Fibroblast of upper back skin (primary cell): Measurements from ENCODE around the gene LRRC17.

Experiments
- DNase-seq: peaks from one replicate; pipeline ENCODE4 v3.0.0-alpha.2; 2013

Gene LRRC17, protein sequence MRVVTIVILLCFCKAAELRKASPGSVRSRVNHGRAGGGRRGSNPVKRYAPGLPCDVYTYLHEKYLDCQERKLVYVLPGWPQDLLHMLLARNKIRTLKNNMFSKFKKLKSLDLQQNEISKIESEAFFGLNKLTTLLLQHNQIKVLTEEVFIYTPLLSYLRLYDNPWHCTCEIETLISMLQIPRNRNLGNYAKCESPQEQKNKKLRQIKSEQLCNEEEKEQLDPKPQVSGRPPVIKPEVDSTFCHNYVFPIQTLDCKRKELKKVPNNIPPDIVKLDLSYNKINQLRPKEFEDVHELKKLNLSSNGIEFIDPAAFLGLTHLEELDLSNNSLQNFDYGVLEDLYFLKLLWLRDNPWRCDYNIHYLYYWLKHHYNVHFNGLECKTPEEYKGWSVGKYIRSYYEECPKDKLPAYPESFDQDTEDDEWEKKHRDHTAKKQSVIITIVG

DNA sequence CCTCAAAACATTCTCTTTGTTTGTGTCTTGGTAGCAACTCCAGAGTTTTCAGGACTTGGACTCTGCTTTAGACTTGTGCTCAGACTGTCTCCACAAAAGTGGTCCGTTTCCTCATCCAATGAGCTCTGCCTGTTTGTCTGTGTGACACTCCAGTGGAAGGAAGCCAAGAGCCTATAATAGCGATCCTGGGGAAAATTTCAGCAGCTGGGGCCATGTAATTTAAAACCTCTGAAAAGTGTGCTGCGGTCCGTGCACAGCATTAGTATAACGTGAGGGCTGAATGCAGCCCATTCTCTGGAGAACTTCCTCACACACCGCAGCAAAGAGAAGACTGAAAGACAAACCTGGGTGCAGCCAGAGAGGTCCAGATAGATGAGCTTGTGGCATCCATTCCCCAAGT, at the start of gene LRRC17:
LRRC17 (plus strand) TSS at position 259 of the 400 bp plus-strand sequence. CDS start 20,914 bp downstream, outside the sequence.
- DNase-seq: peak; percentile 92

DNA sequence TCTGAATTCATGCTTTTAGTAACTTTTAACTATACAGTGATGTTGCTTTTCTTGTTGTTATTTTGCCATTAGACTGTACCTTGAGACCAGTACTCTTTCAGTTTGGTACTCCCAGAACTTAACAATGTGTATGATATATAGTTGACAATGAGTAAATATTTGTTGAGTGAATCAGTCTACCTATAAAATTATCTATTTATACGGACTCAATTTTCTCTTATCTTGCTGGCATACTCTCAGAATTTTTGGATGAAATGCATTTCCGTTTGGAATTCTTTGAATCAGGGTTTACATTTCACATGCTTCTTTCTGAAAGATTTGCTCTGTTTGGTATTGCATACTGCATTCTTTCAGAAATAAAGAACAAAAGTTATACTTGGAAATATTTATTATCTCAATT, 47.8 kb upstream of the LRRC17 start:
- DNase-seq: no peak

DNA sequence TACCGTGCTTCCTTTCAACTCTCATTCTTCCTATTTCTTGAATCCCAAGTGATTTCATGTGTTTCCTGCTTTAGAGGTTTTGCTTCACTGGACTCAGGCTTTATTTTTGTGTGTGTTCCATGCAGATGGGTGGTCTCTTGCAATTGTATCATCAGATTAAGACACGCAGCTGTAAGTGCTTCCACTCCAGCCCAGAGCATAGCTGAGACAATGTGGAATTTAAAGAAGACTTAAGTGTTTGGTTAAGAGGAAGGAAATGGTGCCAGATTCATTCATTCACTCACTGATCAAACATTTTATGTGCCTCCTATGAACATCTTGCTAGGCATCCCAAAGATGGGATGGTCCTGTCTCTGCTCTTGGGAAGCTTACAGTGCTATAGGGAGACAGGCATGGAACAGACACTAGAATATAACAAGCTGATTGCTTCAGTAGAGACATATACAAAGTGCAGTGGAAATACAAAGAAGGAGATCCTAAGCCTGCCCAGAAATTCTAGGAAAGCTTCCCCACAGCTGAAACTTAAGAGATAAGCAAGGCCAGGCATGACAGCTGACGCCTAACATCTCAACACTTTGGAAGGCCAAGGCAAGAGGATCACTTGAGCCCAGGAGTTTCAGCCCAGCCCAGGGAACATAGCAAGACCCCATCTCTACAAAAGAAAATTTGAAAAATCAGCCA, 46.1 kb upstream of the LRRC17 start:
- peak; percentile 48 for DNase-seq

- no peak for DNase-seq
Observed at GRCh38 chr7:102869195-102869594, 43.6 kb upstream of the LRRC17 start.

DNA sequence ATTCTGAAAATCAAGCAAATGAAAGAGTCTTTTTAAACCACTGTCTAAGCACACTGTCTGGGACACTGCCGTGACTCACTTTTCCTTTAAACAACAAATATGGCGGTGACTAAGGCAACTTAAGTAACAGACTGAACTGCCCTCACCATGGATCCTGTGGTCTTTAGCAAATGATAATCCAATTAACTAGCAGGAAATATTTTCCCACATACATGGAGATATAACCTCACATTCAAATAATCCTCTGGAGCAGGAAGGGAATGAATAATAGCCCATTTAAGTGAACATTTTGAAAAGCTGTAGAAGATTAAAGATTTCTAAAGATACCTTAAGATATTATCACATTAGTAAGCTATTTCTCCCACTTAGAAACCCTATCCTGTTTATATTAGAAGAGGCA, 40.3 kb upstream of the LRRC17 start:
- DNase-seq: peak; percentile 94

DNA sequence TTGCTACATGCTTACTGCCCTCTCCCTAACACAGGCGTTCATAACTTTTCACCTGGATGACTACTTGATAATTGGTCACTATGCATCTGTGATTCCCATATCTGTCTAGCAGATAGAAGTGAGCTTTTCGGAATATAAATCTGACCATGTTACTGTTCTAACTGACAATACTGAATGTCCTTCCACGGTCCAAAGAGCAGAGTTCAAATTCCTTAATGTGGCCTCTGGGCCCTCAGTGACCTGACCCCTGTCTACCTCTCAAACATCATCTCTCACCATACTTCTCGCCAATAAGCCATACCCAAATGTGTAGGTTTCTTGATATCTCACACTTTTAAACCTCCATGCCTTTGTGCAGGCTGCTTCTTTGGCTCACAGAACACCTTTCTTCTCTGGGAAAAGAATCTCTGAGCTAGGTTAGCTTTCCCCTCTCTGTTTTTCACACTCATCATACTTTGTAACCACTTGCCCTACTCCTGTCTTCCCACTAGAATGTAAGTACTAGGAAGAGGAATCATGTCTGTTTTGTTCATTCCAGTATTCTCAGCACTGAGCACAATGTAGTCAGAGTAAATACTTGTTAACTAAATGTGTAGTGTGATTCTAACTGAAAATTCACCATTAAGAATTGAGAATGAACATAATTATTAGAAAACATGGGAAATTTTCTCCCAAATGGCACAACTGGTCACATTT, 39.2 kb upstream of the LRRC17 start:
- no peak for DNase-seq

DNA sequence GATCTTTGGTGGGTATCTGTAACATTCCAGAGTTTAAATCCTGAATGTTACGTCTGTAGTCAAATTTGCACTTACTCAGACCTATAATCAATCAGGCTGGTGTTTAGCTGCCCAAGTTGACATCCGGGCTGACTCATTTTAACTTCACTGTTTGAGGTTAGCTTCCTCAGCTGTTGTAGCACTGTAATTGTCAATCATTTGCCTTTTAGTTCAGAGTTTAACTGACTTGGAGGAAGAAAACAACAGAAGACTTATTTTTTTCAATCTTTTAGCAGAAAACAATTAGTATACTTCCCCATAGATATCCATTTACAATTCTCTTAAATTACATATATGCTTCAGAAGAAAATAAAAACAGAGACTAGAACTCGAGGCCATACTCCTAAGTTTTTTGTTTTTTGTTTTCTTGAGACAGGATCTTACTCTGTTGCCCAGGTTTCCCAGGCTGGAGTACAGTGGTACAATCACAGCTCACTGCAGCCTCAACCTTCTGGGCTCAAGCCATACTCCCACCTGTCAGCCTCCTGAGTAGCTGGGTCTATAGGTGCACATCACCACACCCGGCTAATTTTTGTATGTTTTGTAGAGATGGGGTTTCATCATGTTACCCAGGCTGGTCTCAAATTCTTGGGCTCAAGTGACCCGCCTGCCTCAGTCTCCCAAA, 38.5 kb upstream of the LRRC17 start:
- DNase-seq: peak; percentile 92

- DNase-seq: no peak
Observed at GRCh38 chr7:102874966-102875365, 37.8 kb upstream of the LRRC17 start.

- DNase-seq: peak; percentile 99
Observed at GRCh38 chr7:102875700-102876295, 37.0 kb upstream of the LRRC17 start.

DNA sequence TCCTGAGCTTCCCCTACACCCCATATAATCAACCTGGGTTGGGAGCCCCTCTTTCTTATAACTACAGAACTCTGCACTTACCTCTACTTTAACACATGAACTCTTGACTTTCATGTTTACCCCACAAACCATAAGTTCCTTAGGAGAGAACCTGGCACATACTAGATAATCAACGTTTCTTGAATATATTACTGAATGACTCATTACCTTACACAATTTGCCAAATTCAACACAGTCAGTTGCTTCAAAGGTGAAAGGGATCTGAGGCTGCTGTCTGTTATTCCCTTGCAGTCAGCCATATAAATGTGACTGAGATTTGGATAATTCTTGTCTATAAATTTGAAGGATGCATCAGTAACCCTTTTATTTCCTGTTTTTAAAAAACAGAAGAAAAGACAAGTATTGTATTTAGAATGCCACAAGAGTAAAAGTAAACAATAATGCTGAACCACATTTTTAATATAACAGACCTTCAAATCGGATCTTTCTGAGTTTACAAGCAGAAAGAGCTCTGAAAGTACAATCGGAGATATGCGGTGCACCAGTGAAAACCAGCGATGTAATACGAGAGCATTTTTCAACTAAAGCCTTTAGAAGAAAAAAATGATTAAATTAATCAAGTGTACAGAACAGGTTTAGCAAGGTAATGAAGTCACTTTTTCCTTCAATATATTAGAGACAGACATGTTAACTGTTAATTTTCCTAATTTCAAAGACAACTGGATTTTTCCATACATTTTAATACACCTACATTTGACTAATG, 29.5 kb upstream of the LRRC17 start:
- peak; percentile 66 for DNase-seq

GRCh38 chr7:102888561-102889233, 24.1 kb upstream of the LRRC17 start:
- no peak for DNase-seq

DNA sequence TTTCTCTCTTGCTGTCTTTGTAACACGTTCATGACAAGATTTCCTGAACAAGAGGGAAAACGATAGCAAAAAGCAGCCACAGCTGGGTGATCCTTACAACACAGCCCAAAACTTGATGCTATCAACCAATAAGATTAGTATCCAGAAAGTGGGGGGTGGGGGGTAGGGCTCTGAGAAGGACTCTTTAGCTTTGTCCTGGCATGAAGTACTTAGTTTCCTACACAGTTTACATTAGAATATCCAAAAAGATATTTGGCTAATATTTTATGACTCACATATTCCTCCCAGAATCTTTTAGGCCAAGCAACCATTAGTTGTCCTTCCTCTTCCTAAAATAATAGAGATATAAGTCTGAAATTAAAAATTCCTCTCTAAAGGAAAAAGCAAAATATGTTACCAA, 22.9 kb upstream of the LRRC17 start:
- no peak for DNase-seq

GRCh38 chr7:102890292-102890970, 22.4 kb upstream of the LRRC17 start:
- peak; percentile 93 for DNase-seq

- DNase-seq: no peak
Observed at GRCh38 chr7:102890971-102891692, 21.7 kb upstream of the LRRC17 start.

GRCh38 chr7:102891693-102892261, 21.0 kb upstream of the LRRC17 start:
- DNase-seq: peak; percentile 87

DNA sequence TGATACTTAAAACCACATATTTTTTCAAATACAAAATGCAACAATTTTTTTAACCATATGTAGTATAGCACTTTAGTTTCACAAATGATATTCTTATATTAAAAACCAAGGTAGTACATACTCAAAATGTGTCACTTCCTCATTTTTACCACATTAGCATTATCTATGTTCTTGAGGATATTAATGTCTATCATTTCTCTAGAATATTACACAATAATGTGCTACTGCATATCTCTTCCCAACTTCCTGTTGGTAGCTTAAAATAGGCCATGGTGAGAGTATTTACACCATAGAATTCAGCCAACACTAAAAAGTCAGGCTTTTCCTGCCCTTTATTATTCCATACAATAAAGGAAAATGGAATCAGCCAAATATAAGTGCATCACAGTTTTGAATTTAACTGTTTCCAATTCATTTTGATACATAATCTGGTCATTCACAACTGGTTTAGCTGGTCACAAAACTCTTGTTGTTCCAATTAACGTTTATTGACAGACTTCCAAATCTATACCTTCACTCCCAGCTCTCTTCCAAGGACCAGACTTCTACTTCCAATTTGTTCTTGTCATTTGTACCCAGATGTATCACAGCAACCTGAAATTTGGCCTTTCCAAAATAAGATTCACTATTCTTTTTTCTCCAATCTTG, 20.0 kb upstream of the LRRC17 start:
- DNase-seq: no peak

DNA sequence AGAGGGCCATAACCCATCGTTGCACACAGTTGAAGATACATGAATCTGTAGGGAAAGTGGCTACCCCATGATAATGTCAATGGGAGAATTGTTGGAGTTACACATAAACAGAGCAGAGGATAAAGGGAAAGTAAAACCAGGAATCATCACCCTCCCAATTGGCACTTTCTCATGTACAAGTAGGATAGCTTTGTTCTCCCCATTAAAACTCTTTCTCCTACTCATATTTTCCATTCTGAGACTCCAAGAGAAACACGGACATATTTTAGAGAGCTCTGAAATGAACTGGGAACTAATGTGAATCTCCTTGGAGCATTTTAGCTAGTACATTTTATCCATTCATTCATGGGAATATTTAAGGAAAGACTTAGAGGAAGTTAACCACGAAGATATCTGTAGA, 17.2 kb upstream of the LRRC17 start:
- no peak for DNase-seq

DNA sequence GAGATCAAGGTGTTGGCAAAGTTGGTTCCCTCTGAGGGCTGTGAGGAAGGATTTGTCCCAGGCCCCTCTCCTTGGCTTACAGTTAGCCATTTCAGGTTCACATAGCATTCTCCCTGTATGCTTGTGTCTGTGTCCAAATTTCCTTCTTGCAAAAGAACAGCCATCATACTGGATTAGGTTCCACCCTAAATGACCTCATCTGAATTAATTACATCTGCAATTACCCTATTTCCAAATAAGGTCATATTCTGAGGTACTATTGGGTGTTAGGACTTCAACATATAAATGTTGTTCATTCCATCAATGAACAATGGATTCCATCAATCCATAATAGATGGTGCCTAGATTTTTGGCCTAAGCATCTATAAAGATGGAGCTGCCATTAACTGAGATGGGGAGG, 16.2 kb upstream of the LRRC17 start:
- no peak for DNase-seq

DNA sequence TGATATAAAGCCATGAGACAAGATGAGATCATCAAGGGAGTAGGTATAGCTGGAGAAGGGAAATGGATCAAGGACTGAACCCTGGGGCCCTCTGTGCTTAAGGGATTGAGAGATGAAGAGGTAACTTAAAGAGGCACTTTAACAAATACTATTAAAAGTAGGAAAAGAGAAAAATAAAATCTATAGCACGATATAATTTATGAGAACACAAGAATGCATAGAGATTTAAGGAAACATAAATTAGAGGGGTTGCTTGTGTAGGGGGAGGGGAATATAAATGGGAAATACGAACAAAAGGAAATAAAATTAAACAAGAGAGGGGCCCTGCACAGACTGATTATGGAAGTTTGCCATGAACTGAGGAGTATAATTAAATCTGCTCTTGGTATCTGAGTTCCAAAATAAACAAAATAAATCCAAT, 15.6 kb upstream of the LRRC17 start:
- no peak for DNase-seq
